ENCODE results near the gene AGBL1.

GRCh38 chr15:86615411-86615810 lies 535.7 kb downstream of the AGBL1 start:
- TF ChIP-seq CTCF (IDR thresholded peaks at IDR 0.05) (no peak), EZH2 (IDR thresholded peaks at IDR 0.05; ENCODE audit: borderline replicate concordance, insufficient read depth, low read depth, low read length, poor library complexity, severe bottlenecking) (no peak)

Data from B cell (primary cell).